AG10803 (cell line): ENCODE measurements around the gene CYFIP2.

Source experiments
- DNase-seq: peaks from one replicate; pipeline ENCODE4 v3.0.0; 2010; ENCODE audit warnings: low read depth
- H3K4me3 ChIP-seq: 2 replicates; pipeline ENCODE4 v1.5.1; 2011; ENCODE audit warnings: mild to moderate bottlenecking, low read length, control low read depth
- CTCF ChIP-seq: conservative IDR thresholded peaks from 2 replicates; pipeline ENCODE4 v1.5.1; 2011; ENCODE audit warnings: mild to moderate bottlenecking, low read length, control low read depth, inconsistent platforms

CYFIP2 gene

GRCh38 chr5:157365732-157366131 is 99.8 kb downstream of the CYFIP2 start:
- TF ChIP-seq CTCF, result no peak
- H3K4me3 ChIP-seq, result no peak overlapping the region
- DNase-seq, result no peak

- no peak overlapping the region for H3K4me3 ChIP-seq
- DNase-seq, result peak; percentile 79
- TF ChIP-seq CTCF, result peak; percentile 73
These were observed 101.1 kb downstream of the CYFIP2 start for GRCh38 chr5:157366741-157367674.

- H3K4me3 ChIP-seq, result no peak overlapping the region
- no peak for DNase-seq
- TF ChIP-seq CTCF, result no peak
These were observed 103.6 kb downstream of the CYFIP2 start for GRCh38 chr5:157369507-157369906.

GRCh38 chr5:157370967-157371366 is 105.0 kb downstream of the CYFIP2 start:
- H3K4me3 ChIP-seq, result no peak overlapping the region
- DNase-seq, result no peak
- no peak for TF ChIP-seq CTCF

GRCh38 chr5:157371655-157372471 is 105.9 kb downstream of the CYFIP2 start:
- H3K4me3 ChIP-seq, result no peak overlapping the region
- TF ChIP-seq CTCF, result no peak
- DNase-seq, result peak; percentile 29

- DNase-seq, result no peak
- no peak overlapping the region for H3K4me3 ChIP-seq
- TF ChIP-seq CTCF, result no peak
These were observed 106.5 kb downstream of the CYFIP2 start for GRCh38 chr5:157372472-157372822.

GRCh38 chr5:157378509-157378908 is 112.6 kb downstream of the CYFIP2 start:
- no peak for TF ChIP-seq CTCF

More at GRCh38 chr5:157378509-157378908, 112.6 kb downstream of the CYFIP2 start:
- DNase-seq, result no peak
- H3K4me3 ChIP-seq, result no peak overlapping the region
